ENCODE data around the gene IREB2.
"Not testable (repeated sequence)": the region's sequence is repeated elsewhere in the genome, so short reads cannot be mapped to it uniquely, and the experiment has no call there.

Gene IREB2

DNA sequence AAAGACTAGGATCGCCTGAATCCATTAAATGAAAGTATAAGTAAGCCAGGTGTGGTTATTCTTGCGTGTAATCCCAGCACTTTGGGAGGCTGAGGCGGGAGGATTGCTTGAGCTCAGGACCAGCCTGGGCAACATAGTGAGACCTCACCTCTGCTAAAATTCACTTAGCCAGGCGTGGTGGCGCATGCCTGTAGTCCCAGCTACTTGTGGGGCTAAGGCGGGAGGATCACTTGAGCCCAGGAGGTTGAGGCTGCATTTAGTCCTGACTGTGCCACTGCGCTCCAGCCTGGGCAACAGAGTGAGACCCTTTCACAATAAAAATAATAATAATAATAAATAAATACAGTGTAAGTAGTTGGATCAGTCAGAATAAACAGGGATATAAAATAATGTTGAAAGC, 43.9 kb downstream of the IREB2 start:
- no peak for DNase-seq

DNA sequence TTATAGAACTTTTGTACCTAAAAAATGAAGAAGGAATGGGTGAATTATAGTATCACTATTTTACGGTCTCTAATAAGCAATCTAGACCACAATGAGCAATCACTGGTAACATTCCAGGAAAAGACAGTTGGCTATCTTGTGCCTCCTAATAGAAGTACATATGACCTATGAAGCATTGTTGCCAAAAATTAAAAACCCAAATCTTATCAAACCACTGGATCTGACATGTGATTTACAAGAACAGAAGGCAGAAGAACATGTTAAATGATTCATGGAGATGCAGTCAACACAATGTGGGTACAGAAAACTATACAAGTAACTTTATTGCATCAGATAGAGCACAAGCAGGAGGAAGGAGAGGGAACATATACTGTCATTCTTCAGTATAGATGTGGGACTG, 54.9 kb downstream of the IREB2 start:
- no peak for DNase-seq

DNA sequence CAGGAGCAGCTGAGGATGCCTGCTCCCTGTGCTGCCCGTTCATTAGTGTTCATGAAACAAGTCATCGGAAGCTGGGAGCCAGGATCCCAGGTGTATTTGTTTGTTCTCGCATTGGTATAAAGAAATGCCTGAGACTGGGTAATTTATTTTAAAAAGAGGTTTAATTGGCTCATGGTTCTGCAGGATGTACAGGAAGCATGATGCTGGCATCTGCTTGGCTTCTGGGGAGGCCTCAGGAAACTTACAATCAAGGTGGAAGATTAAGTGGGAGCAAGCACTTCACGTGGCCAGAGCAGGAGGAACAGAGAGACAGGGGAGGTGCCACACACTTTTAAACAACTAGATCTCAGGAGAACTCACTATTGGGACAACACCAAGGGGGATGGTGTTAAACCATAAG, 63.8 kb downstream of the IREB2 start:
- no peak for DNase-seq

DNA sequence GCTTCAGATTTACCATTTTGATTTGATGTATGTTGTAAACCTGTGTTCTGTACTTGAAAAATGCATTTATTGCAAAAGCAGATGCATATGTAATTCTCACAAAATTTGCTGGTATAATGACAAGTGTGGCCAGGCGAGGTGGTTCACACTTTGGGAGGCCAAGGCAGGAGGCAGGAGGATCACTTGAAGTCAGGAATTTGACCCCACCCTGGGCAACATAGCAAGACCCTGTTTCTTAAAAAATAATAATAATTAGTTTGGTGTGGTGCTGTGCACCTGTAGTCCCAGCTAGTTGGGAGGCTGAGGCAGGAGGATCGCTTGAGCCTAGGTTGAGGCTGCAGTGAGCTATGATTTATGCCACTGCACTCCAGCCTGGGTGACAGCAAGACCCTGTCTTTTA, 64.6 kb downstream of the IREB2 start:
- DNase-seq, result no peak

DNA sequence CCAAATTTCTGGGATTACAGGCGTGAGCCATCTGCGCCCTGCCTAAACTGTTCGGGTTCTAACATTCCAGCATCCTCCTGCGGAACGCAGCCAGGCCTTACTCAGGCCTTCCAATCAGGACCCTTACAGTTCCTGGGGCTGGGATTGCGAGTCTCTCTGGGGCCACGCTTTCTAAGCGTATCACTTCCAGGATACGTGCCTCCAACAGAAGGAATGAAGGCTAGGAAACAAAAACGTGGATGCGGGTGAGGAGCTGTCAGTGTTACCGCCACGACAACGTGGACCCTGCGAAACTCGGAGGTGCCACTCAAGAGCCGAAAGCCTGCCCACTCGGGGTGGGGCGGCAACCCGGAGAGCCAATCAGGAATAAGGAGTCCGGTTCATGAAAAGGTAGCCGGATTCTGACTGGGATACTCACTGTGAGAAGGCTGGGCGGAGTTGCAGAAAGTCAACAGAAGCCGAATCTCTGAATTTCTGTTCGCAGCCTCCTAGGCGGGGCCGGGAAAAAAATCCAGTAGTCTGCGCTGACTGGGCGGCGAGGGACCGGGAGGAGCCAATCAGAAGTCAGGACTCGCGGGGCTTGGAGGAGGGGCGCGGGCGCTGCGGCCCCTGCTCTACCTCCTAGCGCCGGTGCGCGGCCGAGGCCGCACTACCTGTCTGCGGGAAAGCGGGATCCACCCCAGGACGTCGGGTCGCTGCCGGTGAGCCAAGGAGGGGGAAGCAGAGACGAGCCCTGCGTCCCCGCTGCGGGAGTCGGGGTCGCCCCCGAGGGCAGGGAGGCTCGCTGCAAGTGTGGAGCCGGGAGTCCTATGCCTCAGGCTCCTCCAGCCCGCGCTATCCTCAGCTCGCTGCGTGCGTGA, 69.2 kb downstream of the IREB2 start, which contains the start of gene HYKK:
TSS of gene HYKK (plus strand) at position 607 of the 860 bp plus-strand sequence. CDS start 5,512 bp downstream, outside the sequence.
- peak; percentile 79 for DNase-seq

DNA sequence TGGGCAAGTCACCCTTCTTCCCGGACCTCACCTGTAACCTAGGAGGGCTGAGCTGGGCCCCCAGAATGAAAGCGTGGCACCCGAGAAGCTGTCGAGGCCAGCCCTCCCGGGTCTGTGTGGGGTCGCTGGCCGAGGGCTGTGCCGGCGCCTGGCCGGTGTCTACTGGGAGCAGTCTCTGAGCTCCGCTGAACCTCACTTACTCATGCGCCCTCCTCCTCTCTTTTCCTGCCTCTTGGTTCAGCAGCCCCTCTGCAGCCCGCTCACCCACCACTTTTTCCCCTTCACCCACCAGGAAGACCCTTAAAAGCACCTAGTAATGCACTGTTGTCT, 69.8 kb downstream of the IREB2 start:
- no peak for DNase-seq

DNA sequence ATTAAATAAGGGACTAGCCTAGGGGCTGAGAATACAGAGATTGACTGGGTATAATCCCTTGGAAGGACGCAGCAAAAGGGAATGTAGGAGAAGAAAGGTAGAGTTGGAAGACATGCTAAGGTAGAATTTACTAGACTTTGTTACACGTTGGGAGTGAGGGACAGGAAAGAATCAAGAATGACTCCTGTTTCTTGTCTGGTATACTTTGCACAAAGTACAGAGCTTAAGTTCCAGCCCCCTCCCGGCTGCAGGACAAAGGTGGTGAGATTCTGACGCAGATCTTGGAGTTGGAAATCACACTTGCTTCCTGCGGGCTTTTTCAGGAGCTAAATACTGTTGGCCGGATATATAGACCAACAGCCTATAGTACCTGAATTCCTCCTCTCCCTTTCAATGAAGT, 70.3 kb downstream of the IREB2 start:
- DNase-seq, result no peak

DNA sequence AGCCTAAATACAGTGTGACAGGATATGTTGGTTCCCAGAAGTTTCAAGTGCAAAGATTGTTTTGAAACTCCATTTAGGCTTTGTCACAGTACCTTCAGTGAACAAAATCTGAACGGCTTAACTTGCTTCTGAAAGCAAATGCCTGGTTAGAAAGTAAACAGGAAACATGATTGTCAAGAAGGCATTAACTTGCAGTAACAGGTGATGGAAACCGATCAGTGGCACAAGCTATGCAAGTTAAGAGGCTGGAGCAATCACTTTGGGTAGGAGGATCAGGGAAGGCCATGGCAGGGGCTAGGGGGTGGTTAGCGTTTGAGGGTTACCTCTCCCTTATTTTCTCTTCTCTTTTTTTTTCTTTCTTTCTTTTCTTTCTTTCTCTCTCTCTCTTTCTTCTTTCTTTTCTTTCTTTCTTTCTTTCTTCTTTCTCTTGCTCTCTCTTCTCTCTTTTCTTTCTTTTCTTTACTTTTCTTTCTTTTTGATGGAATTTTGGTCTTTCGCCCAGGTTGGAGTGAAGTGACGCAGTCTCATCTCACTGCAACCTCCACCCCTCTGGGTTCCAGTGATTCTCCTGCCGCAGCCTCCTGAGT, 71.8 kb downstream of the IREB2 start:
- DNase-seq, result no peak

DNA sequence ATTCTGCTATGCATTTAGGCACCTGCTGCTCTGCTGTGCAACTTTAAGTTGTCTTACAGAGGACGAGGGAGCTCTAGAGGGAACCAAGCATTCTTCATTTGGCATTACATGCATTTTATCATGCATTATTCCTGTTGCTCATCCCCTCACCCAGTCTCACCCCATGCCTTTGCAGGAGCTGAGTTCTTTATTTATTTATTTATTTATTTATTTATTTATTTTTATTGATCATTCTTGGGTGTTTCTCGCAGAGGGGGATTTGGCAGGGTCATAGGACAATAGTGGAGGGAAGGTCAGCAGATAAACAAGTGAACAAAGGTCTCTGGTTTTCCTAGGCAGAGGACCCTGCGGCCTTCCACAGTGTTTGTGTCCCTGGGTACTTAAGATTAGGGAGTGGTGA, 82.0 kb downstream of the IREB2 start:
- not testable (repeated sequence) for DNase-seq

DNA sequence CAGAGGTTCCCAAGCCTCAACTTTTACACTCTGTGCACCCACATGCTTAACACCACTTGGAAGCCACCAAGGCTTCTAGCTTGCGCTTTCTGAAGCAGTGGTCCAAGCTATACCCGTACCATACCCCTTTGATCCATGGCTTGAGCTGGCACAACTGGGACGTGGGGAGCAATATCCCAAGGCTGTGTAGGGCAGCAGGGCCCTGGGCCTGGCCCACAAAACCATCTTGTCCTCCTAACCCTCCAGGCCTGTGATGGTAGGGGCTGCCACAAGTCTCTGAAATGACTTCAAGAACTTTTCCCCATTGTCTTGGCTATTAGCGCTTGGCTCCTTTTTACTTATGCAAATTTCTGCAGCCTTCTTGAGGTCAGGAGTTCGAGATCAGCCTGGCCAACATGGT, 86.2 kb downstream of the IREB2 start:
- DNase-seq, result no peak

DNA sequence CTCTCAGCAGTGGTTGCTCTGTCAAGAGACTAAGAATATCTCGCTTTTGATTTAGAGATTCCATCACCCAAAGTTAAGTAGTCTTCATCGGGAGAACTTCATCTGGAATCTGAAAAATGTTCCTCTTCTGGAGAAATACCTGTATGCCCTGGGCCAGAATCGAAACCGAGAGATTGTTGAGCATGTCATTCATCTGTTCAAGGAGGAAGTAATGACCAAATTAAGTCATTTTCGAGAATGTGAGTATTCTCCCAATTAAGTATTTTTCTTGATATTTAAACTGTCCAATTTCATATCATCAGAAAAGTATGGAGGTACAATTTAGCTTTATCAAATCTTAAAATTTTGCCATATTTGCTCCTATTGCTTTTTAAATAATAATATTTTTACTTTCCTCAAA, 89.3 kb downstream of the IREB2 start:
- DNase-seq, result no peak

DNA sequence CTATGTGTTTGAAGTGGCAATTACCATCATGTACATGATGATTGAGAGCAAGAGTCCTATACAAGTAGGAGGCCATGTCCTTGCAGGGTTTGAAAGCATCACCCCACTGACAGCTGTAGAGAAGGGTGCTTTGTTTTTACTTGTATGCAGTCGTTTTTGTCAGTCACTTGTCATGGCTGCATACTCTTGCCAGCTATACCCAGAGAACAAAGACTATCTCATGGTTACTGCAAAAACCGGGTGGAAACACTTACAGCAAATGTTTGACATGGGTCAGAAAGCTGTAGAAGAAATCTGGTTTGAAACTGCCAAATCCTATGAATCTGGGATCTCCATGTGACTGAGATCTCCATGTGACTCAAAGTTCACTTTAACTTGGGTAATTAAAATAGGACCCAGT, 95.3 kb downstream of the IREB2 start:
- DNase-seq, result no peak

DNA sequence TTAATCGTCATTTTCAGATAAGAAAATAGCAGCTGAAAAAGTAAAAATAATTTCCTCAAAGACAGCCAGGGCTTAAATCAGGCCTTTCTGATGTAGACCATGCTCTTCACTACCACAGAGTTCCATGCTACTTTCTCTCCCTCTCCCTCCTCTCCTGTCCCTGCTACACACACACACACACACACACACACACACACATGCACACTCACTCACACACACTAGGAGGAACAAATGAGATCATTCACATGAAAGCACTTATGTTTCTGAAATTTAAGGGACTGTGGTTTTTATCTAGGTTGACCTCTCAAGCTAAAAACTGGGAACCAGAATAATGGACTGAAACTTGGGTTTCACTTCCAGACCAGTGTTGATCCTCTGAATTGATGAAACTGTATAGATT, 98.1 kb downstream of the IREB2 start:
- DNase-seq, result no peak

DNA sequence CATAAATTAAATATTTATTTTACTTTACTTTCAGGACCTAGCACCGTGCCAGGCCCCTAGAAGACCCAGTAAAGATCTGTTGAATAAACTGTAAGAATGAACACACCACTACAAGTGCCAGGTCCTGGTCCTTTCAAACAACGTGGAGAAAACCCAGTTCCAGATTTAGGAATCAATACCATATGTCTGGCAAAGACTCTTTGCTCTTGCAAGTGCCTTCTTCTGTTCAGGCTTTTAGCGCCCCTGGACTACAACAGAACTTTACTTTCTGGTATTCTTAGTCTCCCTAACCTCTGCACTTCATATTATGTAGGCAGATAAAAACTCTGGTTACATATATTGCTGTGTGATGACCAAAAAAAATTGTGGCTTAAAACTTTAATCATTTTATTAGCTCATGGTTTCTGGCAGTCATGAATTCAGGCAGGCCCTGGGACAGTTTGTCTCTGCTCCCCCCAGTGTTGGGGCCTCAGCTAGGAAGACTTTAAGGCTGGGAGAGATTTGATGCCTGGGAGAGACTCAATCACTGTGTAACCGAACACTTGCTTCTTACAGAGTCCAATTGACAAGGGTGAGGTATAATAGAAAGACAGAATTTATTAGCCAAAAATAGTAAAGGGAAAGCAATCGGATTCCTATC, 99.4 kb downstream of the IREB2 start:
- no peak for DNase-seq

DNA sequence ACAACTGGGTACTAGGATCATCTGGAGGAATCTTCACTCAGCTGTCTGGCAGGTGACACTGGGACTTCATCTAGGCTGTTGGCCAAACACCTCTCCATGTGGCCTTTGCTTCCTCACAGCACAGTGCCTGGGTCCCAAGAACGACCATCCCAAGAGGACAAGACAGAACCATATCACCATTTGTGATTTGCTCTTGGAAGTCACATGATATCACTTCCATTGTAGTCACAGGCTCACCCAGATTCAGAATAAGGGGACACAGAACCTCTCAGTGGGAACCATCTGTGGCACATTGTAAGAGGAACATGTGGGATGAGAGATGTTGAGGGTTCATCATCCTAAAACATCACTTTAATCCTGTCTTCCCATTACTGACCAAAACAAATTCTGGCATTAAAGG, 100.3 kb downstream of the IREB2 start:
- no peak for DNase-seq

DNA sequence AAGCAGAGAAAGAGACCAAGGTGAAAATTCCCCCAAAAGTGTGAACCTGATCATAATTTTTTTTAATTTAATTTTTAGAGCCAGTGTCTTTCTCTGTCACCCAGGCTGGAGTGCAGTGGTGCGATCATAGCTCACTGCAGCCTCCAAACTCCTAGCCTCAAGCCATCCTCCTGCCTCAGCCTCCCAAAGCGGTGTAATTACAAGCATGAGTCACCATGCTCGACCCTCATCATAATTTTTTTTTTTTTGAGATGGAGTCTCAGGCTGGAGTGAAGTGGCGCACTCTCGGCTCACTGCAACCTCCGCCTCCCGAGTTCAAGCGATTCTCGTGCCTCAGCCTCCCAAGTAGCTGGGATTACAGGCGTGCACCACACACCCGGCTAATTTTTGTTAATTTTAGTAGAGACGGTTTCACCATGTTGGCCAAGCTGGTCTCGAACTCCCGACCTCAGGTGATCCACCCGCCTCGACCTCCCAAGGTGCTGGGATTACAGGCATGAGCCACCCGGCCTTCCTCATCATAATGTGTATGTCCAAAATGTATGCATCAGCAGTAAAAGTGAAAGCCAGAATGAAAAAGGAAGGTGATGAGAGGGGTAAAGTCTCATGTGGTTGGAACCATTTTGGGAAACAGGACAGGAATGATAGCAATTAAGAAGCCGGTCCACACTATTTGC, 101.6 kb downstream of the IREB2 start:
- not testable (repeated sequence) for DNase-seq

DNA sequence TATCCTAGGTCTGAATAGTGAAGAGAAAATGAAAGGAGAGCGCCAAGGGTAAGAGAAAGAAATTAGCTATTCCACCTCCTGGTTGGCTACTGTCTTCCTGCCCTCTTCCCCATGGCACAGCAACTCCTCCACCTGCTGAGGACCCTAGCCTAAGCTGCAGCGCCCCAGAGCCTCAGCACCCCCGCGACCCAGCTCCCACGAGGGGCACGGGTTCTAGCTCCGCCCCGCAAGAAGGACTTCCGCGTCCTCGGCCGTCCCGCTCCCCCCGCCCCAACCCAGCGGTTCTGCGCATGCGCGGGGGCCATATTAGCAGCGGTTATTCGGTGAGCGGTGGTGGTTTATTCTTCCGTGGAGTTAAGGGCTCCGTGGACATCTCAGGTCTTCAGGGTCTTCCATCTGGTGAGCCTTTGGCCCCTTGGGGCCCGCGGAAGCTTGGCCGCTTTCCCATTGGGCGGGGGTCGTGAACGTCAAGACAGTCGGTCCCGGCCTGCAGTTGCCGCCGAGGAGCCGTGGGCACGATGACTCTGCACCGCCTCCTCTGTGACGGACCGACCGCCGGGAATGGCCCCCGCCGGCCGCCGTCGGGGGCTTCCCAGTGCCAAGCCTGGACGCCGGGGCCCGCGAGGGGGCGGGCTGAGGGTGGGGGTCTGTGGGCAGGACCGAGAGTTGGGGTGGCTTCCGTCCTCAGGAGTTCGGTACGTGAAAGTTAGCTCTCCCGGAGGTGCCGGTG, 102.3 kb downstream of the IREB2 start, which contains the start of gene PSMA4:
TSS of gene PSMA4 (plus strand) at position 304 of the 730 bp plus-strand sequence. CDS start 1,484 bp downstream, outside the sequence.
- peak; percentile 89 for DNase-seq

DNA sequence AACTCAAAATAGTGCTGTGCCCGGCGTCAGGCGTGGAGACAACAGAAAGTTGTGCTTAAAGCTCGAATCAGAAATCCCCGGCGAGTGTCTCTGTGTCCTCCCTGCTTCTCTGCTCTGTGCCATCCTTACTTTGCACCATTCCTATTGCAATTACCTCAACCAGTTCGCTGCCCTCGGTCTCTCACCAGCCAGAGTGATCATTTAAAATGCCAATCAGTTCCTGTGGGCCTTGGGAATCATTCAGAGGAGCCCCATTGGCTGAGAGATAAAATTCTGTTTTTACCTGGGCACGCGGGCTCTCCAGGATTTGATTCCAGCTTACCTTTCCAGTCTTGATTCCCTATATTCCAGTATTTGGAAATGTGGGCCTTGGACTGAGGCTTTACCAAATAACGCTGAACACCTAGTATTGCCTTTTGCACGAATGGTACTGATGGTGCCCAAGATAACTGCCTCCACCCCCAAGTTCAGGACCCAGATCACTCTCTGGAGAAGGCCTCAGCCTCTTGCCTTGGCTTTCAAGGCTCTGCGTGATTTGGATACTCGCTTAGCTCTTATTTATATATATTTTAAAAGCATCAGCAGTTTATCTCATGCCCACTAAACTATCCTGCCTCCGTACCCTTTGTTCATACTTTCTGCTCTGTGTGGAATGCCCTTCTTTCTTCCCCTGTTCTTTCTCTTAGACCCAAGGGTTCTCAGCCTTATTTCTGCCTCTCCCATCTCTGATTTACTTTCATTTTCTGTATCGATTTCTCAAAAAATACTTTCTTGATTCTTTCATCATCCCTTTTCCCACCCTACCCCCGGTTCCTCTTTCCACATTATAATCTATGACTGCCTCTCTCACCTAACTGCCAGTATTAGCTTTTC, 103.1 kb downstream of the IREB2 start:
- DNase-seq, result peak; percentile 7

DNA sequence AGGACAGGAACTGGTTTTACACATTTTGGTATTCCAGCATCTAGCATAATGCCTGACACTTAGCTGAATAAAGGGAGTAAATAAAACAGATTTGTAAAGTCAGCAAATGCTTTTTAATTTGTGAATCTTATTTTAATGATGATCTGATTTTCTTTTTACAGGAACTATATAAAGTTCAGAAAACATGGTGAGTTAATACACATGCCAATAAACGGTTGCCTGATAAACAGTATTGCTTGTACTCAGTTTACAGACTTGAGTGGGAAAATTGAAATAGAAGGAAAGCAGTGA, 103.7 kb downstream of the IREB2 start:
- no peak for DNase-seq

DNA sequence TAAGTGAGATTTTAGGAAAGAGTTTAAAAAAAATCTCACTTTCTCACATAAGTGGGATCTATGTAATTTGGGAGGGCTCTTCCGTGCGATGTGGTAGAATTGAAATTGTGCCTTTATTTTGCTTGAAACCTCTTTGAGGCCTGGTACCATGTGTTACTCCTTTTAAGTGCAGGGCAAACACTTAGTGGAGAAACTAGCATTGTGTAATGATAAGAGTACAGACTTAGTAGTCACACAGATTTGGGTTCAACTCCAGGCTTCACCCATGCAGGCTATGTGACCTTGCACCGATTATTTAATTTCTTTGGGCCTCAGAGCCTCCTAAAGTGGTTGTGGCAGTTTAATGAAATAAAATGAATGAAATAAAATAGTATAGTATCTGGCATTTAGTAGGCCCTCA, 104.6 kb downstream of the IREB2 start:
- DNase-seq, result no peak

DNA sequence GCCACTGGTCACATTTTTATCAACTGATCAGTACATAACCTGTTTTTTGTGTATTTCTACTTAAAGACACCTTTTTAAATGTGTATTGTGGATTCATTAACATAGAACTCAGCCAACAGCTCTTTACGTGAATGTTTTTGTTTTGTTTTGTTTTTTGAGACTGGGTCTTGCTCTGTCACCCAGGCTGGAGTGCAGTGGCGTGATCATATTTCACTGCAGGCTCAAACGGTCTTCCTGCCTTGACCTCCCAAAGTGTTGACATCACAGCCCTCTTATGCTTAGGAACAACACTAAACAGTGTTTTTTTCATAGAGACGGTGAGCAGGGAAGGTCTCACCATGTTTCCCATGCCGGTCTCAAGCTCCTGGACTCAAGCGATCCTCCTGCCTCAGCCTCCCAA, 112.2 kb downstream of the IREB2 start:
- DNase-seq, result no peak

DNA sequence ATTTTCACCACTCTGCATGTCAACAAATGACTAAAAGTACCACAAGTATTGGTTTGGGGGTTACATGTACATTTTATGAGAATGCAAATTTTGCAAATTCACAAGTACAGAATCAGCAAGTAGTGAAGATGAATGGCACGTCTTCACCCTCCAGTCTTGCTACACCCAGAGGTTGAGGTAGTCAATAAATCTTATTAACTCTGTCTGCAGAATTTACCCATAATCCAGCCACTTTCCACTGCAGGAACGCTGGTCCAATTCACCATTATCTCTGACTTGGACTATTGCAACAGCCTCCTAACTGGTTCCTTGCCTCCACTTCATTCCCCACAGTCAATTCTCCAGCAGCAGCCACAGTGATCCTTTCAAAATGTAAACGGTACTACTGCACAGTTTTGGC, 112.8 kb downstream of the IREB2 start:
- DNase-seq, result no peak

Data from CD4-positive, alpha-beta T cell treated with Interleukin-4 for 4 hours (primary cell).